Measurements from ENCODE around the gene ATP6V0A1.

DNA sequence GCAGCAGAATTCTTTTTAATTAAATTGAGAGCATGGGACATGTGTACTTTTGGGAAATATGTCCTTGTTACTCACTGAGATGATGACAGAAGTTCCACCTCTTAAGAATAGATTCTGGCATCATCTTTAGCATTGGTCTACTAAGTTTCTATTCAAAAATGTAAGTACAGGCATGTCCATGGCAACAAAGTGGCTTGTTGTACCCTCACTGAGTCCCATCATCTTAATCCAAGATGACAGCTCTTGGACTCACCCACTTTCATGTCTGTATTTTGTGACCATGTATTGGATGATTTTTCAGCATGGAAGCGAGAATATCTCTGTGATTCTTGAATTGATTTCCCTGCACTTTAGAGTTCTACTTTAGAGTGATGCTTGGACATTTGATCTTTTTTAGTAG lies 44.2 kb downstream of the ATP6V0A1 start:
- TF ChIP-seq, protein P1, sequence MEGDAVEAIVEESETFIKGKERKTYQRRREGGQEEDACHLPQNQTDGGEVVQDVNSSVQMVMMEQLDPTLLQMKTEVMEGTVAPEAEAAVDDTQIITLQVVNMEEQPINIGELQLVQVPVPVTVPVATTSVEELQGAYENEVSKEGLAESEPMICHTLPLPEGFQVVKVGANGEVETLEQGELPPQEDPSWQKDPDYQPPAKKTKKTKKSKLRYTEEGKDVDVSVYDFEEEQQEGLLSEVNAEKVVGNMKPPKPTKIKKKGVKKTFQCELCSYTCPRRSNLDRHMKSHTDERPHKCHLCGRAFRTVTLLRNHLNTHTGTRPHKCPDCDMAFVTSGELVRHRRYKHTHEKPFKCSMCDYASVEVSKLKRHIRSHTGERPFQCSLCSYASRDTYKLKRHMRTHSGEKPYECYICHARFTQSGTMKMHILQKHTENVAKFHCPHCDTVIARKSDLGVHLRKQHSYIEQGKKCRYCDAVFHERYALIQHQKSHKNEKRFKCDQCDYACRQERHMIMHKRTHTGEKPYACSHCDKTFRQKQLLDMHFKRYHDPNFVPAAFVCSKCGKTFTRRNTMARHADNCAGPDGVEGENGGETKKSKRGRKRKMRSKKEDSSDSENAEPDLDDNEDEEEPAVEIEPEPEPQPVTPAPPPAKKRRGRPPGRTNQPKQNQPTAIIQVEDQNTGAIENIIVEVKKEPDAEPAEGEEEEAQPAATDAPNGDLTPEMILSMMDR (IDR thresholded peaks at IDR 0.05), result no peak
- TF ChIP-seq REST (IDR thresholded peaks at IDR 0.05; ENCODE audit: insufficient read depth in 1 of 2, low read depth in 2 of 2, low read length in 1 of 2) (no peak), POLR2AphosphoS5 (IDR thresholded peaks at IDR 0.05; ENCODE audit: low read depth, low read length) (no peak)

Data from Panc1 (cell line).